ENCODE results near the gene TTLL8. TPM values are rescaled to one million over a fixed set of nuclear protein-coding genes. Genes with fewer than 3 reads are reported as not detected.

The TTLL8 gene
- total RNA-seq, 3 donors from 2014 or later: not detected

- DNase-seq (ENCODE audit: low spot score in 2 of 2): no peak
Observed at GRCh38 chr22:49995361-49996118, 62.6 kb downstream of the TTLL8 start.

GRCh38 chr22:49995041-49995360, 63.1 kb downstream of the TTLL8 start:
- no peak for DNase-seq (ENCODE audit: low spot score in 2 of 2)
- intact Hi-C loops (cut with DNase I; ENCODE audit: low total_unique reads): no loop called here
- Histone ChIP-seq H3K4me1 (no peaks in the 10 kb centered on the region), H3K9me3 (peaks cover 19 to 22% of the 10 kb centered on the region in 2 donors), H3K27ac (no peak overlapping the region), H3K36me3 (no peaks in the 10 kb centered on the region), H3K27me3 (peaks cover 0 to 9% of the 10 kb centered on the region in 2 donors), H3K4me3 (no peak overlapping the region)
- TF ChIP-seq POLR2A (IDR thresholded peaks at IDR 0.05) (no peak), POLR2AphosphoS5 (IDR thresholded peaks at IDR 0.05) (no peak), CTCF (IDR thresholded peaks at IDR 0.05) (no peak)

More at GRCh38 chr22:49995361-49996118, 62.6 kb downstream of the TTLL8 start:
- intact Hi-C loops (cut with DNase I; ENCODE audit: low total_unique reads): no loop called here
- Histone ChIP-seq H3K4me3 (no peak overlapping the region), H3K27ac (no peak overlapping the region), H3K9me3 (peaks cover 14 to 17% of the 10 kb centered on the region in 2 donors), H3K36me3 (no peaks in the 10 kb centered on the region), H3K4me1 (no peaks in the 10 kb centered on the region), H3K27me3 (peaks cover 0 to 15% of the 10 kb centered on the region in 2 donors)
- TF ChIP-seq POLR2A (IDR thresholded peaks at IDR 0.05) (no peak), CTCF (IDR thresholded peaks at IDR 0.05) (no peak), POLR2AphosphoS5 (IDR thresholded peaks at IDR 0.05) (no peak)

- intact Hi-C loops (cut with DNase I; ENCODE audit: low total_unique reads): no loop called here
- DNase-seq (ENCODE audit: low spot score in 2 of 2): no peak
Observed at GRCh38 chr22:49994361-49995040, 63.6 kb downstream of the TTLL8 start.

GRCh38 chr22:49993649-49994360, 64.3 kb downstream of the TTLL8 start:
- Histone ChIP-seq H3K4me1 (no peaks in the 10 kb centered on the region), H3K27ac (no peak overlapping the region), H3K36me3 (no peaks in the 10 kb centered on the region), H3K9me3 (peaks cover 22 to 24% of the 10 kb centered on the region in 2 donors), H3K4me3 (no peak overlapping the region), H3K27me3 (peaks cover 0 to under 1% of the 10 kb centered on the region in 2 donors)
- peak in 1 of 2 donors; percentile 47 for DNase-seq (ENCODE audit: low spot score in 2 of 2)
- no peak for TF ChIP-seq CTCF (IDR thresholded peaks at IDR 0.05)
- TF ChIP-seq POLR2A (IDR thresholded peaks at IDR 0.05): no peak
- TF ChIP-seq POLR2AphosphoS5 (IDR thresholded peaks at IDR 0.05): no peak
- intact Hi-C loops (cut with DNase I; ENCODE audit: low total_unique reads): no loop called here

More at GRCh38 chr22:49994361-49995040, 63.6 kb downstream of the TTLL8 start:
- TF ChIP-seq POLR2A (IDR thresholded peaks at IDR 0.05) (no peak), POLR2AphosphoS5 (IDR thresholded peaks at IDR 0.05) (no peak), CTCF (IDR thresholded peaks at IDR 0.05) (no peak)
- Histone ChIP-seq H3K36me3 (no peaks in the 10 kb centered on the region), H3K4me3 (no peak overlapping the region), H3K9me3 (peaks cover 22 to 24% of the 10 kb centered on the region in 2 donors), H3K27ac (no peak overlapping the region), H3K27me3 (peaks cover 0 to 7% of the 10 kb centered on the region in 2 donors), H3K4me1 (no peaks in the 10 kb centered on the region)
